Neutrophil (primary cell): ENCODE results near the gene MPPED1.

Source experiments
- H3K27ac ChIP-seq: fragments of 200-600 bp; sonication (generic); 2 replicates; pipeline ENCODE4 v1.5.1; 2016; ENCODE audit warnings: mild to moderate bottlenecking, moderate library complexity
- H3K27me3 ChIP-seq: fragments of 200-600 bp; sonication (generic); 2 replicates; pipeline ENCODE4 v1.6.0; 2016; ENCODE audit warnings: mild to moderate bottlenecking
- H3K36me3 ChIP-seq: fragments of 200-600 bp; sonication (generic); 2 replicates; pipeline ENCODE4 v1.5.1; 2017
- H3K4me1 ChIP-seq, 2 experiments: fragments of 200-600 bp in 1 of 2; sonication (generic) in 1 of 2; 1 replicate in 1 of 2; 2 replicates in 1 of 2; pipeline versions ENCODE4 v1.5.1 to v1.6.1; 2013 to 2016; ENCODE audit warnings: low read depth in 1 of 2, low read length in 1 of 2, mild to moderate bottlenecking in 1 of 2, moderate library complexity in 1 of 2; ENCODE audit not compliant: control insufficient read depth in 1 of 2, insufficient read depth in 1 of 2
- H3K4me3 ChIP-seq, 2 experiments: fragments of 200-600 bp in 1 of 2; sonication (generic) in 1 of 2; 1 replicate in 1 of 2; 2 replicates in 1 of 2; pipeline ENCODE4 v1.5.1; 2013 to 2016; ENCODE audit warnings: low read depth in 1 of 2, low read length in 1 of 2, mild to moderate bottlenecking in 1 of 2, moderate library complexity in 1 of 2
- H3K9me3 ChIP-seq: fragments of 200-600 bp; sonication (generic); 2 replicates; pipeline ENCODE4 v1.5.1; 2016
- CTCF ChIP-seq: fragments of 200-600 bp; sonication (generic); IDR thresholded peaks from 2 replicates; pipeline ENCODE4 v1.5.1; 2016; ENCODE audit warnings: antibody characterized with exemption

MPPED1 gene

GRCh38 chr22:43554259-43554636, 142.4 kb downstream of the MPPED1 start:
- Histone ChIP-seq H3K9me3 (no peaks in the 10 kb centered on the region), H3K4me3 (no peak overlapping the region), H3K4me1 (no peaks in the 10 kb centered on the region), H3K36me3 (no peaks in the 10 kb centered on the region), H3K27ac (no peak overlapping the region), H3K27me3 (no peaks in the 10 kb centered on the region)
- no peak for TF ChIP-seq CTCF

GRCh38 chr22:43554694-43555365, 143.0 kb downstream of the MPPED1 start:
- Histone ChIP-seq H3K27me3 (no peaks in the 10 kb centered on the region), H3K4me3 (no peak overlapping the region), H3K27ac (no peak overlapping the region), H3K4me1 (no peaks in the 10 kb centered on the region), H3K9me3 (no peaks in the 10 kb centered on the region), H3K36me3 (no peaks in the 10 kb centered on the region)
- no peak for TF ChIP-seq CTCF

- no peaks in the 10 kb centered on the region for H3K4me1 ChIP-seq
- H3K4me3 ChIP-seq, result no peak overlapping the region
- H3K36me3 ChIP-seq, result no peaks in the 10 kb centered on the region
- no peak overlapping the region for H3K27ac ChIP-seq
- no peaks in the 10 kb centered on the region for H3K9me3 ChIP-seq
- H3K27me3 ChIP-seq, result no peaks in the 10 kb centered on the region
- TF ChIP-seq CTCF, result no peak
Measured at GRCh38 chr22:43555561-43556515, 144.0 kb downstream of the MPPED1 start.
